Measurements from ENCODE around the gene LHPP.

The LHPP gene

GRCh38 chr10:124564881-124565280, 103.3 kb downstream of the LHPP start:
- no peaks in the 10 kb centered on the region for H3K36me3 ChIP-seq (ENCODE audit: insufficient read depth, low read length)
- no peak overlapping the region for H3K27ac ChIP-seq
- no peak for TF ChIP-seq FOXP2 (optimal IDR thresholded peaks at IDR 0.05; ENCODE audit: control extremely low read depth, extremely low read length, insufficient read depth)
- no peak for TF ChIP-seq EZH2 (IDR thresholded peaks at IDR 0.05)
- TF ChIP-seq POLR2AphosphoS5 (IDR thresholded peaks at IDR 0.05; ENCODE audit: borderline replicate concordance, low read depth, low read length), result no peak
- H3K4me3 ChIP-seq, result no peak overlapping the region
- H3K9me3 ChIP-seq (ENCODE audit: low read depth, low read length), result no peaks in the 10 kb centered on the region
- no peak overlapping the region for H3K9ac ChIP-seq (ENCODE audit: insufficient read length)
- DNase-seq (ENCODE audit: low read depth, low spot score), result no peak

DNA sequence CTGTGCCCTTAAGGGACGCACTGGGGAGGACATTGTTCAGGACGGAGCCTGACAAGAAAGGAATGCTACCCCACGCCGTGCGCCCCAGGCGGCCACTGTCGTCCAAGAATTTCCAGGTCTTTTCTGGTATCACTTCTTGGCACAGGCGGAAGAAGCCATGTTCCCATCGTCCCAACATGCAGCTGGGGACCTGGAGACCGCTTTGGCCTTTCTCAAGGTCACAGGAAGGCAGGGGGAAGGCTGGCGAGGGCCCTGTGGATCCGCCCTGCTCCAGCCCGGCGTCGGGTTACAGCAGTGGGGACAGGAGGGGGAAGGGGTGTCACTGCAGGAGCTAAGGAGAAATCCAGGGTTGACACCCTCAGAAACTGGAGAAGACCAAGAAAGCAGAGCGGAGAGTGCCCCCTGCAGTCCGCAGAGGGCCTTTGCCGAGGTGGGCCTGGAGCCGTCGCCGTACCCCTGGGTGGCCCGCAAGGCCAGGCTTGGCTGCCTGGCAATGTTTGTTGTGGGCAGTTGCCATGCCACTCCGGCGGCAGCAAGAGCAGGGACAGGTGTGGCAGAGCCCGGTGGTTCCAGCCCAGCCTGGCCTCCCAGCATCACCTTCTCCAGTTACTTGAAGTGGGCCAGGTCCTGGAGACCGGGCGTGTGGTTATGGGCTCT, 104.1 kb downstream of the LHPP start:
- no peaks in the 10 kb centered on the region for H3K9me3 ChIP-seq (ENCODE audit: low read depth, low read length)
- no peak overlapping the region for H3K9ac ChIP-seq (ENCODE audit: insufficient read length)
- DNase-seq (ENCODE audit: low read depth, low spot score), result no peak
- TF ChIP-seq EZH2 (IDR thresholded peaks at IDR 0.05) (no peak), POLR2AphosphoS5 (IDR thresholded peaks at IDR 0.05; ENCODE audit: borderline replicate concordance, low read depth, low read length) (no peak), FOXP2 (optimal IDR thresholded peaks at IDR 0.05; ENCODE audit: control extremely low read depth, extremely low read length, insufficient read depth) (no peak)
- no peak overlapping the region for H3K4me3 ChIP-seq
- H3K27ac ChIP-seq, result no peak overlapping the region
- no peaks in the 10 kb centered on the region for H3K36me3 ChIP-seq (ENCODE audit: insufficient read depth, low read length)

- H3K36me3 ChIP-seq (ENCODE audit: insufficient read depth, low read length), result no peaks in the 10 kb centered on the region
- H3K4me3 ChIP-seq, result no peak overlapping the region
- no peaks in the 10 kb centered on the region for H3K9me3 ChIP-seq (ENCODE audit: low read depth, low read length)
- H3K27ac ChIP-seq, result no peak overlapping the region
- TF ChIP-seq EZH2 (IDR thresholded peaks at IDR 0.05) (no peak), POLR2AphosphoS5 (IDR thresholded peaks at IDR 0.05; ENCODE audit: borderline replicate concordance, low read depth, low read length) (no peak)
- H3K9ac ChIP-seq (ENCODE audit: insufficient read length), result no peak overlapping the region
- no peak for DNase-seq (ENCODE audit: low read depth, low spot score)
These were observed 104.7 kb downstream of the LHPP start for GRCh38 chr10:124566222-124566888.

- H3K27ac ChIP-seq, result no peak overlapping the region
- H3K36me3 ChIP-seq (ENCODE audit: insufficient read depth, low read length), result no peaks in the 10 kb centered on the region
- H3K4me3 ChIP-seq, result no peak overlapping the region
- no peak overlapping the region for H3K9ac ChIP-seq (ENCODE audit: insufficient read length)
- TF ChIP-seq EZH2 (IDR thresholded peaks at IDR 0.05), result no peak
- TF ChIP-seq POLR2AphosphoS5 (IDR thresholded peaks at IDR 0.05; ENCODE audit: borderline replicate concordance, low read depth, low read length), result no peak
- no peak for TF ChIP-seq FOXP2 (optimal IDR thresholded peaks at IDR 0.05; ENCODE audit: control extremely low read depth, extremely low read length, insufficient read depth)
- DNase-seq (ENCODE audit: low read depth, low spot score), result no peak
- H3K9me3 ChIP-seq (ENCODE audit: low read depth, low read length), result no peaks in the 10 kb centered on the region
These were observed 105.6 kb downstream of the LHPP start for GRCh38 chr10:124566981-124567835.

- no peak overlapping the region for H3K27ac ChIP-seq
- DNase-seq (ENCODE audit: low read depth, low spot score), result no peak
- no peaks in the 10 kb centered on the region for H3K9me3 ChIP-seq (ENCODE audit: low read depth, low read length)
- H3K4me3 ChIP-seq, result no peak overlapping the region
- TF ChIP-seq FOXP2 (optimal IDR thresholded peaks at IDR 0.05; ENCODE audit: control extremely low read depth, extremely low read length, insufficient read depth), result no peak
- no peak for TF ChIP-seq POLR2AphosphoS5 (IDR thresholded peaks at IDR 0.05; ENCODE audit: borderline replicate concordance, low read depth, low read length)
- TF ChIP-seq EZH2 (IDR thresholded peaks at IDR 0.05), result no peak
- no peaks in the 10 kb centered on the region for H3K36me3 ChIP-seq (ENCODE audit: insufficient read depth, low read length)
- no peak overlapping the region for H3K9ac ChIP-seq (ENCODE audit: insufficient read length)
These were observed 106.7 kb downstream of the LHPP start for GRCh38 chr10:124568339-124568738.

DNA sequence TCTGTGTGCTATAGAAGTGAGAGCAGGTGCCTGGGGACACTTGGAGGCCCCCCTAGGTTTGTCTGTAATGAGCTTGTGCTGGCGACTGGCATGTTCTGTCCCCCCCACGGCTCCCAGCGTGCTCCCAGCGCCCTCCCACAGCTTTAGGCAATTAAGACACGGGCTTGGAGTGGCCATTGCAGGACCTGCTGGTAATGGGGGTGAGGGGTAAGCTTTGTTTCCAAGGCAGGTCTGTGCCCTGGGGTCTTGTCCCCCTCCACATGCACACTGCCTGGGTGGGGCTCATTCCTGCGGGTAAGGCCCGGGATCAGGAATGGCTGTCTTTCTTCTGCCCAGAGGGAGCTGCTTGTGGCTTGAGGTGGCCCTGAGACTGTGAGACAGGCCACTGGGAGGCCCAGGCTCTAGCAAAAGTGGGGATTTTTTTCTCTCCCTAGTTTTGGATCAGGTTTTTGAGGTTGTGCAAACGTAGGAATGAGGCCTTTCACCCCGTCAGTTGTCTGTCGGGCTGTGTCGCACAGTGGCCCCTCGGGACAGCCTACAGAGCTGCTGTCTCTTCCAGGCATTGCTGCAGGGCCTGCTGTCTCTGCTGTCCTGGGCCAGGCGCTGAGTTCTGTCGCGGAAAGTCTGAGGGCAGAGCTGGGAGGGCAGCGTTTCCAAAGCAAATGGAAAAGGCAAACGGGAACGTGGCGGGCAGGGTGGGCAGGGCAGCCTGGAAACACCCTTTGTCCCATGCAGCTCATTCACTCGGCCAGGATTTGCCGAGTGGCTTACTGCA, 107.4 kb downstream of the LHPP start:
- Histone ChIP-seq H3K27ac (no peak overlapping the region), H3K36me3 (ENCODE audit: insufficient read depth, low read length) (no peaks in the 10 kb centered on the region), H3K4me3 (no peak overlapping the region), H3K9me3 (ENCODE audit: low read depth, low read length) (no peaks in the 10 kb centered on the region), H3K9ac (ENCODE audit: insufficient read length) (no peak overlapping the region)
- TF ChIP-seq EZH2 (IDR thresholded peaks at IDR 0.05) (no peak), FOXP2 (optimal IDR thresholded peaks at IDR 0.05; ENCODE audit: control extremely low read depth, extremely low read length, insufficient read depth) (no peak), POLR2AphosphoS5 (IDR thresholded peaks at IDR 0.05; ENCODE audit: borderline replicate concordance, low read depth, low read length) (no peak)
- DNase-seq (ENCODE audit: low read depth, low spot score), result no peak

- Histone ChIP-seq H3K9me3 (ENCODE audit: low read depth, low read length) (no peaks in the 10 kb centered on the region), H3K9ac (ENCODE audit: insufficient read length) (no peak overlapping the region), H3K4me3 (no peak overlapping the region), H3K27ac (no peak overlapping the region), H3K36me3 (ENCODE audit: insufficient read depth, low read length) (no peaks in the 10 kb centered on the region)
- TF ChIP-seq POLR2AphosphoS5 (IDR thresholded peaks at IDR 0.05; ENCODE audit: borderline replicate concordance, low read depth, low read length) (no peak), FOXP2 (optimal IDR thresholded peaks at IDR 0.05; ENCODE audit: control extremely low read depth, extremely low read length, insufficient read depth) (no peak)
- no peak for DNase-seq (ENCODE audit: low read depth, low spot score)
These were observed 108.2 kb downstream of the LHPP start for GRCh38 chr10:124569623-124570470.

Measured in SK-N-MC (cell line).